Kidney (tissue), 14 donors: Measurements from ENCODE around the gene FAM229A. TPM values are rescaled to one million over a fixed set of nuclear protein-coding genes. Genes with fewer than 3 reads are reported as not detected.

Experiments
- DNase-seq, 5 donors: peaks; one replicate each; pipeline ENCODE4 v3.0.0-alpha.2; 2013 to 2020
- FAIRE-seq: peaks from 2 replicates; lab custom pipeline; 2012; peaks lifted over from hg19 to GRCh38; lab: Jason Lieb, UNC
- H3K27ac ChIP-seq, 2 donors: one replicate each; pipeline ENCODE4 v1.7.0; 2013; ENCODE audit warnings: low read depth in 2 of 2, low read length in 2 of 2, inconsistent platforms in 1 of 2
- H3K27me3 ChIP-seq: one replicate; pipeline ENCODE4 v1.7.1; 2013; ENCODE audit warnings: low read length, inconsistent platforms; ENCODE audit not compliant: control insufficient read depth, insufficient read depth
- H3K36me3 ChIP-seq, 3 donors: one replicate each; pipeline versions ENCODE4 v1.7.0 to v1.7.1; 2013; ENCODE audit warnings: low read length in 3 of 3, control low read depth in 1 of 3, inconsistent platforms in 1 of 3; ENCODE audit not compliant: insufficient read depth in 3 of 3, control insufficient read depth in 2 of 3
- H3K4me1 ChIP-seq, 3 donors: one replicate each; pipeline versions ENCODE4 v1.7.0 to v1.7.1; 2013; ENCODE audit warnings: low read length in 3 of 3, inconsistent platforms in 1 of 3, low read depth in 1 of 3; ENCODE audit not compliant: control insufficient read depth in 2 of 3, insufficient read depth in 2 of 3
- H3K4me3 ChIP-seq, 3 donors: one replicate each; pipeline versions ENCODE4 v1.7.0 to v1.8.1; 2013; ENCODE audit warnings: low read length in 3 of 3, control low read depth in 1 of 3, inconsistent platforms in 1 of 3
- H3K9ac ChIP-seq, 3 donors: one replicate each; pipeline versions ENCODE4 v1.7.0 to v1.7.1; 2013; ENCODE audit warnings: low read length in 3 of 3, control low read depth in 1 of 3, inconsistent platforms in 1 of 3
- H3K9me3 ChIP-seq, 3 donors: one replicate each; pipeline versions ENCODE4 v1.7.0 to v1.7.1; 2013; ENCODE audit warnings: low read length in 3 of 3, control low read depth in 1 of 3, inconsistent platforms in 1 of 3; ENCODE audit not compliant: control insufficient read depth in 2 of 3, insufficient read depth in 1 of 3
- CTCF ChIP-seq: IDR thresholded peaks from 3 replicates; pipeline ENCODE4 v1.5.1; 2012; ENCODE audit warnings: mild to moderate bottlenecking, moderate library complexity, borderline replicate concordance; ENCODE audit not compliant: insufficient read depth; ENCODE audit errors: extremely low read depth
- intact Hi-C: fragments of 100-400 bp; cut with DNase I; formaldehyde crosslinking; loops from one replicate; pipeline ENCODE4 v1.11.1; 2022
- polyA plus RNA-seq: library from polyadenylated mRNA; stranded (reverse); fragments of 350-450 nt; fragmentation: Illumina TruSeq; extraction: RNeasy Lipid Tissue Mini Kit (QIAGEN cat#74804); gene quantifications from one replicate; pipeline ENCODE4 v1.2.3, GENCODE V29; 2014; ENCODE audit warnings: low read depth, low replicate concordance; ENCODE audit not compliant: insufficient read depth
- total RNA-seq: library from RNA; stranded (reverse); fragmentation: NEBNext Ultra II Directional; extraction: Animal tissue kit (Norgen Biotek cat#: 25700); gene quantifications from one replicate; pipeline ENCODE4 v1.2.1, GENCODE V29; 2021
- donor health status: control.
- donor health status: control.
- donor health status: control.
- donor health status: control.
- donor health status: control.
- donor health status: DM: yes; HTN: yes; CAD: no.
- donor health status: Normal renal cell carcinoma (clear cell type).

The FAM229A gene
- total and polyA plus RNA-seq, 2 donors from 2014 or later: 6.4 to 9.7 TPM

GRCh38 chr1:32394141-32394889, 32.0 kb upstream of the FAM229A start, which contains the start of gene BSDC1:
TSS of gene BSDC1 (minus strand) at chr1:32394441. CDS start at chr1:32394414, 27 bp downstream.
- TF ChIP-seq CTCF: no peak
- H3K4me3 ChIP-seq: peak within 1 kb of the TSS; percentile 86 to 96 (median 94)
- H3K36me3 ChIP-seq: peaks cover 2 to 12% (median 5%) of the 10 kb centered on the region in 3 donors
- peak within 1 kb of the TSS; percentile 86 to 95 for H3K27ac ChIP-seq
- peaks cover 0 to 11% (median 7%) of the 10 kb centered on the region in 3 donors for H3K4me1 ChIP-seq
- H3K9ac ChIP-seq: peak within 1 kb of the TSS; percentile 85 to 98 (median 92)
- no peaks in the 10 kb centered on the region for H3K27me3 ChIP-seq
- intact Hi-C loops: no loop called here
- DNase-seq: peak; percentile 99 to 100 (median 99)
- H3K9me3 ChIP-seq: no peaks in the 10 kb centered on the region
- peak; percentile 99 for FAIRE-seq

- Histone ChIP-seq H3K9me3 (no peaks in the 10 kb centered on the region), H3K4me3 (peak overlapping the region; percentile 86 to 96 (median 94)), H3K27ac (peak overlapping the region; percentile 86 to 95), H3K36me3 (peaks cover 4 to 15% (median 5%) of the 10 kb centered on the region in 3 donors), H3K4me1 (peaks cover 0 to 11% (median 7%) of the 10 kb centered on the region in 3 donors), H3K27me3 (no peaks in the 10 kb centered on the region), H3K9ac (peak overlapping the region; percentile 74 to 92 (median 90))
- intact Hi-C loops: no loop called here
- FAIRE-seq: no peak
- TF ChIP-seq CTCF: no peak
- DNase-seq: peak in 1 of 5 donors; percentile 83
Measured at GRCh38 chr1:32393832-32394140, 31.5 kb upstream of the FAM229A start.

GRCh38 chr1:32393136-32393535, 30.9 kb upstream of the FAM229A start:
- Histone ChIP-seq H3K36me3 (peaks cover 5 to 15% (median 7%) of the 10 kb centered on the region in 3 donors), H3K9me3 (no peaks in the 10 kb centered on the region), H3K27ac (no peak overlapping the region), H3K4me3 (peak overlapping the region; percentile 86 to 96 (median 94)), H3K27me3 (no peaks in the 10 kb centered on the region), H3K9ac (peak overlapping the region; percentile 75 to 92 (median 90)), H3K4me1 (peaks cover 0 to 11% (median 7%) of the 10 kb centered on the region in 3 donors)
- intact Hi-C loops: no loop called here
- DNase-seq: no peak
- no peak for FAIRE-seq
- no peak for TF ChIP-seq CTCF
